K562 (cell line): ENCODE results near the gene FBXW12. TPM values are rescaled to one million over a fixed set of nuclear protein-coding genes. Genes with fewer than 3 reads are reported as not detected.

Experiments
- ARID1B ChIP-seq: fragments of 450-650 bp; IDR thresholded peaks from 2 replicates; pipeline ENCODE4 v1.6.1; 2016; ENCODE audit warnings: antibody characterized with exemption, mild to moderate bottlenecking, inconsistent platforms
- CCNT2 ChIP-seq: IDR thresholded peaks from 2 replicates; pipeline ENCODE4 v1.6.1; 2011; ENCODE audit warnings: borderline replicate concordance, low read depth, mild to moderate bottlenecking, moderate library complexity, mixed read lengths, low read length; ENCODE audit not compliant: insufficient read length; ENCODE audit errors: extremely low read depth
- CREB1 ChIP-seq, 2 experiments: sonication (generic) in 1 of 2; formaldehyde crosslinking in 1 of 2; IDR thresholded peaks; 2 replicates each; pipeline versions ENCODE4 v1.6.1 to v1.8.0; 2012 to 2022; ENCODE audit warnings: inconsistent platforms in 1 of 2, mild to moderate bottlenecking in 1 of 2, missing genetic modification reagents in 1 of 2, moderate library complexity in 1 of 2
- KLF10 ChIP-seq: fragments of 250-450 bp; sonication (Bioruptor Pico); IDR thresholded peaks from 2 replicates; pipeline ENCODE4 v1.6.1; 2021; ENCODE audit warnings: matching md5 sums
- MITF ChIP-seq: IDR thresholded peaks from 2 replicates; pipeline ENCODE4 v1.6.1; 2014; ENCODE audit warnings: antibody characterized with exemption
- NFRKB ChIP-seq: fragments of 450-650 bp; IDR thresholded peaks from 2 replicates; pipeline ENCODE4 v1.6.1; 2016; ENCODE audit warnings: low read depth
- POLR2H ChIP-seq: IDR thresholded peaks from 2 replicates; pipeline ENCODE4 v1.6.1; 2016; ENCODE audit warnings: missing genetic modification characterization, low read depth, mild to moderate bottlenecking, control low read depth, missing compliant biosample characterization, moderate library complexity
- ZBTB33 ChIP-seq: sonication (generic); formaldehyde crosslinking; IDR thresholded peaks from 2 replicates; pipeline ENCODE4 v1.8.1; 2023; ENCODE audit warnings: mild to moderate bottlenecking, missing genetic modification reagents
- ZNF668 ChIP-seq: fragments of 250-450 bp; sonication (Bioruptor Pico); IDR thresholded peaks from 2 replicates; pipeline ENCODE4 v1.8.0; 2022; ENCODE audit warnings: mild to moderate bottlenecking, inconsistent platforms
- polyA plus RNA-seq, 8 experiments: library from polyadenylated mRNA; depleted of rRNA in 4 of 8; stranded (reverse) in 5 of 8; unstranded in 3 of 8; fragments of >200 nt; fragmentation: Nextera tagmentation in 2 of 8; fragmentation: Illumina TruSeq in 1 of 8; extraction: Ambion mirVana in 2 of 8; extraction: Trizol in 1 of 8; gene quantifications; 2 replicates each; pipeline versions ENCODE4 v1.2.1 to v1.2.3, GENCODE V29; 2011 to 2014; ENCODE audit warnings: inconsistent platforms in 1 of 8, missing spikeins in 1 of 8
- total RNA-seq, 7 experiments: library from RNA; depleted of rRNA in 6 of 7; stranded (reverse); fragments of >200 nt in 6 of 7; fragmentation: Illumina TruSeq in 2 of 7; extraction: Trizol in 2 of 7; gene quantifications; 2 replicates each; pipeline versions ENCODE4 v1.2.1 to v1.2.3, GENCODE V29; 2011 to 2021; ENCODE audit warnings: low replicate concordance in 1 of 7

Gene FBXW12
- total and polyA plus RNA-seq, 9 of the 15 experiments (the other 6 are each of a cell fraction or from before 2014, with no cell fraction given): 0.04 to 0.07 (median 0.06) TPM; not detected in 6

DNA sequence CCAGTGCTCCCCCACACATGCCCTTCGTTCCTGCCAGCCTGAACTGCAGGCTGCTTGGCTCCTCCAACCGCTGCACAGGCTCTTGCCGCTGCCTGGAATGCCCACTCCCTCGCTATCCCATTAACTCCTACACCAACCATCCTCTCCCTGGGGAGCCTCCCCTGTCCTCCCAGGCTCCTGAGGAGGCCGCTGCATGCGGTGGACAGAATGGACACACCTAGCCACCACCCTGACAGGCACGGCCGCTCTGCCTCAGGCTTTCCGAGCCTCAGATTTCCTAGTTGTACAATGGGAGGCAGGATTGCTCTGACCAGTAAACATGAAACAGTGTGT is 55.6 kb downstream of the FBXW12 start (continued):
- TF ChIP-seq MITF: no peak
- no peak for TF ChIP-seq ZBTB33 (CRISPR knock-in tag)
- no peak for TF ChIP-seq ZNF668 (CRISPR knock-in tag)
- no peak for TF ChIP-seq CREB1 (IDR thresholded peaks at IDR 0.05)
- TF ChIP-seq CREB1 (CRISPR knock-in tag; IDR thresholded peaks at IDR 0.05): no peak
- no peak for TF ChIP-seq POLR2H
- TF ChIP-seq ARID1B: no peak
- TF ChIP-seq NFRKB: no peak
- TF ChIP-seq CCNT2: no peak
- TF ChIP-seq KLF10 (CRISPR knock-in tag): no peak
- TF ChIP-seq, all 486 proteins: peak for 0
